GM18867 (cell line): ENCODE results near the gene TMEM170B.
"Not testable (repeated sequence)": the region's sequence is repeated elsewhere in the genome, so short reads cannot be mapped to it uniquely, and the experiment has no call there.

ENCODE experiments used
- ATAC-seq: cut with Tn5 transposase; IDR thresholded peaks from one replicate; pipeline ENCODE4 v1.9.1; 2021; ENCODE audit warnings: mild to moderate bottlenecking, moderate library complexity; ENCODE audit not compliant: unreplicated experiment

TMEM170B gene

DNA sequence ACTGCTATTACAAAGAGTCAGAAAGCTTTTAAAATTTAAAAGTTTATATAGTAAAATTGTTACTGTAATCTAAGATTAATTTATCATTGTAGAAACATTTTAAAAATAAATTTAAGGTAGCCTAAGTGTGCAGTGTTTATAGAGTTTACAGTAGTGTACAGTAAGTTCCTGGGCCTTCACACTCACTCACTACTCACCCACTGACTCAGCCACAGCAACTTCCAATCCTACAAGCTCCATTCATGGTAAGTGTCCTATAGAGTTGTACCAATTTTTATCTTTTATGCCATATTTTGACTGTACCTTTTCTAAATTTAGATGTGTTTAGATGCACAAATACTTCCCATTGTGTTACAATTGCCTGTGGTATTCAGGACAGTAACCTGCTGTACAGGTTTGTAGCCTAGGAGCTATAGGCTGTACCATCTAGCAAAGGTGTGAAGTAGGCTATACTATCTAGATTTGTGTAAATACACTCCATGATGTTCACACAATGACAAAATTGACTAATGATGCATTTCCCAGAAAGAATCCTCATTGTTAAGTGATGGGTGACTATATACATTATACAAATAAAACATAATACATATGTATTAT lies 10.2 kb upstream of the TMEM170B start:
- no peak for ATAC-seq

DNA sequence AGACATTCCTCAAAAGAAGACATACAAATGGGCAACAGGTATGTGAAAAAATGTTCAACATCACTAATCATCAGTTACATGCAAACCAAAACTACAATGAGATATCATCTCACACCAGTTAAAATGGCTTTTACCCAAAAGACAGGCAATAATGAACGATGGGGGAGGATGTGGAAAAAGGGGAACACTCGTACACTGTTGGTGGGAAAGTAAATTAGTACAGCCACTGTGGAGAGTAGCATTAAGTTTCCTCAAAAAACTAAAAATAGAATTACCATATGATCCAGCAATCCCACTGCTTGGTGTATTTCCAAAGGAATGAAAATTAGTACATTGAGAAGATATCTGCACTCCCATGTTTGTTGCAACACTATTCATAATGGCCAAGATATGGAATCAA lies 8.6 kb upstream of the TMEM170B start:
- ATAC-seq: no peak

DNA sequence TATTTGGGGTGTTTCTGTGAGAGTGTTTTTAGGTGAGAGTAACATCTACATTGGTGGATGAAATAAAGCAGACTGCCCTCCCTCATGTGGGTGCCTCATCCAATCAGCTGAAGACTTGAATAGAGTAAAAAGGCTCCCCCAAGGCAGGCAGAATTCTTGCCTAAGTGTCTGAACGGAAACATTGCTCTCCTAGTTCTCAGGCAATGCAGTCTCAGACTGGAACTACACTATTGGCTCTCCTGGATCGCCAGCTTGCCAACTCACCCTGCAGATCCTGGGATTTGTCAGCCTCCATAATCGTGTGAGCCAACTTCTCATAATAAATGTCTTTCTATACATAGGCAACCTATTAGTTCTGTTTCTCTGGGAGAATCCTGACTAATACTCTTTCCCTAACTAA lies 5.5 kb upstream of the TMEM170B start:
- no peak for ATAC-seq

DNA sequence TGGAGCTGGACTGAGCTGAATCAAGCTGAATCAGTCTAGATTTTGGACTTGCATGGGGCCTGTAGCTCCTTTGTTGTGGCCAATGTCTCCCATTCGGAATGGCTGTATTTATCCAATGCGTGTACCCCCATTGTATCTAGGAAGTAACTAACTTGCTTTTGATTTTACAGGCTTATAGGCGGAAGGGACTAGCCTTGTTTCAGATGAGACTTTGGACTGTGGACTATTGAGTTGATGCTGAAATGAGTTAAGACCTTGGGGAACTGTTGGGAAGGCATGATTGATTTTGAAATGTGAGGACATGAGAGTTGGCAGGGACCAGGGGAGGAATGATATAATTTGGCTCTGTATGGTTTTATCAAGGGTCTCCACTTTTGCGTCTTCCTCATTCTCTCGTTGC lies 3.0 kb upstream of the TMEM170B start:
- ATAC-seq: no peak

DNA sequence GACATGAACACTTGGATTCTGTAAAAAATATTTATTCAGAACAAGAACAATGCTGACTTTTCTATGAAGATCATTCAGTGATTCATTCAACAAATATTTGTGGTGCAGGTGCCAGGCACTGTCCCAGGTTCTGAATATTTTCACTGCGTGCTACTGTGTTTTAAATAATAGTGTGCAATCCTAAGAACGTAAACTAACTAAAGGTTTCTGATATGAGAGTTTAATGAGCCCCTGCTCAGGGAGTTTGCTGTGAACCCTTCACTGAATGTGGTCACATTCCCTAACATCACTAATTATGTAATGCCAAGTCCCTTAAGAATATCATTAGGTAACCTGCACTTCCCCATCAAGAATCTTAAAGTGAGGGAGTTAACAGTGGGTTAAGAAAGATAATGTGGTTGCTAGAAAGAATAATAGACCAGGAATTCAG lies 1.7 kb upstream of the TMEM170B start:
- no peak for ATAC-seq

DNA sequence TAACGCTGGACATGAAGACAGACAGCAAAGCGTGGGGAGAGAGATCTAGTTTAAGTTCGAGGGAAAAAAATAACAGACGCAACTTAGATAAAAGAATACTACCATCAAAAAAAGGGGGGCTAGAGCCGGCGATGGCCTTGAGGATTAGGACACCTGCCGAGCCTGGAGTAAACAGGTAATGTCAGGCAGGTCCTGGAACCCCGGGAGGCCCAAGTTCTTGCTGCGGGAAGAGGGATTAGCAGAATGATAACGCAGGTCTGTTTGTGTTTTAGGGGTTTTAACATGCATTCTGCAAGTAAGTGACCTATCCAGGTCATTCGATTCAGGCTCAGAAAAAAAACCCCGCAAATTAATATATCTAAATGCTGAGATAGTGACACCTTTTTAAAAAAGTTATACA lies 754 bp upstream of the TMEM170B start:
- no peak for ATAC-seq

DNA sequence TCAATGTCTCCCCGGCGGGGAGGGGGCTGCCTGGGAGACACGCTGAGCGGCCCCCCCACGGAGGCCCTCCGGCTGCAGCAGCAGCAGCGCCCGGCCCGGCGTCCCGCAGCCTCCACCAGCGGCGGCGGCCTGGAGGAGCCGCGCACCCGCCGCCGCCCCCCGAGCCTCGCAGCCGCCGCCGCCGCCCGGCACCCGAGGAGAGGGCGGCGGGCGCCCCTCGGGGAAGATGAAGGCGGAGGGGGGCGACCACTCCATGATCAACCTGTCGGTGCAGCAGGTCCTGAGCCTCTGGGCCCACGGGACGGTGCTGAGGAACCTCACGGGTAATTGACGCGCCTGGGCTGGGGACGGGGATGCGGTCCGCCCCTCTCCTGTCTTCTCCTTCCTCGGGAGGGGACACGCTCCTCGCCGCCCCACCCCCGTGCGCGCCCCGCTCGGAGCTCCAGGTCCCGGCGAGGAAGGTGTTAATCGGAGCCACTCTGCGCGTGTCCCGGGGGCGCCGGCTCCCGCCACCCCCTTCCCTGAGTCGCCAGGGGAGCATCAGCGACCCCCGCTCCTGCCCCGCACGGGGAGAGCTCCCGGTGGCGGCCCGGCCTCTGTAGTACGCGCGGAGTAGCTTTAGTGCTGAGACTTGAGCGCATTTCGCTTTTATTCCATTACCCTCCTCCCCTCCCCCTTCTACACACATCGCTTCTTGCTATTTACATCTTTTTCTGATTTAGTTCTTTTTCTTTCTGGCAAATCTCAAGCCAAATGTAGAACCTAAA lies 686 bp downstream of the TMEM170B start:
- peak; percentile 19 for ATAC-seq

DNA sequence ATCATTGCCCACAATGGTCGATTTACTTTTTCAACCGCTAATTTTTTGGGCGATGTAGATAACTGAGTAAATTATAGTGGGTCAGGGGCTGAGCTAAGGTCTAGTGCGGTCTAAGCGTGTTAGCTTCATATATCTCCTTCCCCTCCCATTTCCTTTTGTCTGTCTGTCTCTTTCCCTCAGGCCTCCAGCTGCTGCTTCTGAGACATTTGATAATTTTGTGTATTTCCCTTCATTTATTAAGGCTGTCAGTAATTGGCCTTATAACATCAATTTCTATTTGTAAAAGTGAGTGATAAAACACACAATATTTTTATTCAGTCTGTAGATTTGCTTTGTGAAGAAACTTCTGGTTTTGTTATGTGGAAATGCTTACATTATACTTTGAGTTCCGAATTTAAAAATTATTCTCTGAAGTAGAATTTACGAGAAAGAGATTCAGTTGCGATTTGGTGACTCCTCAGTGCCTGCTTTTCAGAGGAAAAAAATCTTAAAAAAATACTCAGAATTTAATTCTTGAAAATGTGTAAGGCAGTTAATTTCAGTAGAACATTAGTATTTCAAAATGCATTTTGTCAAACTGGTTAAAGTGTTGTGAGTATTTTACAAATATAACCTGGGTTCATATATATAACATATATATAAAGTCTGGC lies 1.4 kb downstream of the TMEM170B start:
- no peak for ATAC-seq

DNA sequence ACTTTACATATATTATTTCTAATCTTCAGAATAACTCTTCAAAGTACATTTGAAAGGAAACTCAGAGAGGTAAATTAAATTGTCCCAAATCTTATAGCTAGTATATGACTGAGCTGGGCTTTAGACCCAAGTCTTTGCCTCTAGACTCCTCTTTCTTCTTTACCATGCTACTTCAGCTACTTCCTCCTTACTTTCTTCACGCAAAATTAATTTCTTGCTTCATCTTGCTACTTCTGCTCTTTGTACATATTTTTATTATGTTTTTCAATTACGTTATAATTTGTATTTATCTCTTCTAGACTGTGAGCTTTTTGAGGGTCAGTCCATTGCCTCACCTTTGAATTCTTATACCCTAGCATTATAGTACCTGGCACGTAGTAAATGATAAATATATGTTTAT lies 5.3 kb downstream of the TMEM170B start:
- no peak for ATAC-seq

DNA sequence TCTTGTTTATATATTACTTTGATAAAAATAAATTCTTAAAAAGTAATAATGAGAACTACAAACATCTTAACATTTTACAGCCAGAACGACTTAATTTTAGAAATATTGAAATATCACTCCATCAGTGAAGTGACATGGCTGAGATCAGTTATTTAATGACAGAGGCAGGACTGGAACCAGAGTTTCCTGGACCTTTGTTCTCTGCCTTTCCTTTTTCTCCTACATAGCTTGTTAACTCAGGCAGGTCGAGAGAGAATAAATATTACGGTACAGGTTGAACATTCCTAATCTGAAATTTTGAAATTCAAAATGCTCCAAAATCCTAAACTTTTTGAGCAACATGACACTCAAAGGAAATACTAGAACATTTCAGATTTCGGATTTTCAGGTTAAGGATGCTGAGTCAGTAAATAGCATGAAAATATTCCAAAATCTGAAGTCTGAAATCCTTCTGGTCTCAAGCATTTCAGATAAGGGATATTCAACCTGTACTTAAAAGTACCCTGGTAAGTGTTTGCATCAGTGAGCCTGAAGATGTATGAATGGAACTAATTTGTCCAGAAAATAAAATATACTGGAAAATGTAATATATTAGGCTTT lies 6.5 kb downstream of the TMEM170B start:
- no peak for ATAC-seq

DNA sequence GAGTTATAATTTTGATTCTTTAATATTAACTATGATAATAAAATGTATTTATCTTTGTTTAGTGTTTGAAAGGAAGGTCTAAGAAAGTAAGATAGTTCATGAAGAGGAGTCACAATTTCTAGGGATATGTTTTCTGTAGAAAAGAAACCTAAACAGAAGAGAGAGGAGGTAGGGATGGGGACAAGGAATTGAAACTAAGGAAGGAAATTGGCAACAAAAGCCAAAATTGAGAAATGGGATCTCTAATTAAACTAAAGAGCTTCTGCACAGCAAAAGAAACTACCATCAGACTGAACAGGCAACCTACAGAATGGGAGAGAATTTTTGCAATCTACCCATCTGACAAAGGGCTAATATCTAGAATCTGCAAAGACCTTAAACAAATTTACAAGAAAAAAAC lies 10.3 kb downstream of the TMEM170B start:
- not testable (repeated sequence) for ATAC-seq

DNA sequence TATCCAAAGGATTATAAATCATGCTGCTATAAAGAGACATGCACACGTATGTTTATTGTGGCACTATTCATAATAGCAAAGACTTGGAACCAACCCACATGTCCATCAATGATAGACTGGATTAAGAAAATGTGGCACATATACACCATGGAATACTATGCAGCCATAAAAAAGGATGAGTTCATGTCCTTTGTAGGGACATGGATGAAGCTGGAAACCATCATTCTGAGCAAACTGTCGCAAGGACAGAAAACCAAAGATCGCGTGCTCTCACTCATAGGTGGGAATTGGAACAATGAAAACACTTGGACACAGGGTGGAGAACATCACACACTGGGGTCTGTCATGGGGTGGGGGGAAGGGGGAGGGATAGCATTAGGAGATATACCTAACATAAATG lies 11.0 kb downstream of the TMEM170B start:
- not testable (repeated sequence) for ATAC-seq

DNA sequence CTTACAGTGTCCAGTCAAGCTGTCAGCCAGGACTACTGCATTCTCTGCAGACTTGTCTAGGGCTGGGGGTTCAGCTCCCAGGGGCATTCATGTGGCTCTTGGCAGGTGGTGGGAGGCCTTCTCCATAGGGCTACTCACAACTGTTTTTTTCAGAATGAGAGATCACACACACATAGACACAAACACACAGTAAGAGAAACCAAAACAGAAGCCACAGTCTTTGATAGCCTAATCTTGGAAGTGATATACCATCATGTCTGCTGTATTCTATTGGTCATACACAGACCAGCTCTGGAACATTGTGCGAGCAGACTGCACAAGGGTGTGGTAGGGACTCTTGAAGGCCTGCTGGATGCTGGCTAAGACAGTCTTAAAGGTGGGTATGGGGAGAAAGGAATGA lies 13.5 kb downstream of the TMEM170B start:
- no peak for ATAC-seq

DNA sequence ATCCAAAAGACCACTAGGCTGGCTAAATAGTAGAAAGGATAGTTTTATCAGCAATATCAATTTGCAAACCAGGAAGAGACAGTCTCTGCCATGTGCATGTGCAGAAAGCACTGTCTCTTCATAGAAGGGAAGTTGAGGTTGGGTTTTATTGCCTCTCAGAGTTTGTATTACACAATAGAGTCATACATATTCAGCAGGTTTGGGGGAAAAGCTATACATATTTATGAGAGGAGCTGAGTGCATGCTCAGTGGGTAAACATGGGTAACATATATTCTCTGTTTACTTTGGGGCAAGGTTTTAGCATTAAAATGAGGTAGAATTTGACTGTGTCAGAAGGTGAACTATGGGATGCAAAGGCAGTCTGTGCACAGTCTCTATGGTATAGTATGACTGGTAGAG lies 14.9 kb downstream of the TMEM170B start:
- no peak for ATAC-seq

DNA sequence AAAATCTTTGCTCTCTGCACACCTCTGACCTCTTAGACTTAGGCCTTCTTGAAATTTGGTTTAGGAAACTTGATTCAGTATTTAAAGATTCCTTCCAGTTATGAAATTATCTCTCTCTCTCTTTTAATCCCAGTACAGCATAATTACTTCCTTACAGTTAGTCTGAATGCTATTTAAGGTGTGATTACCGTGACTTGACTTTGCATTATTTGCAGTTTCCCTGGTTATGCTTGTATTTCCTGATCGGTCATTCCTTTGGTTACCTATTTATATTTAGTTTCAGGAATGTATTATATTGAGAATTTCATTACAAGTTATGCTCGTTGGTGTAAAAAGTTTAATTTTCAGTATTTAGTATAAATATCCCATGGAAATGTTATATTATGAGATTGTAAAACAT lies 16.3 kb downstream of the TMEM170B start:
- no peak for ATAC-seq

DNA sequence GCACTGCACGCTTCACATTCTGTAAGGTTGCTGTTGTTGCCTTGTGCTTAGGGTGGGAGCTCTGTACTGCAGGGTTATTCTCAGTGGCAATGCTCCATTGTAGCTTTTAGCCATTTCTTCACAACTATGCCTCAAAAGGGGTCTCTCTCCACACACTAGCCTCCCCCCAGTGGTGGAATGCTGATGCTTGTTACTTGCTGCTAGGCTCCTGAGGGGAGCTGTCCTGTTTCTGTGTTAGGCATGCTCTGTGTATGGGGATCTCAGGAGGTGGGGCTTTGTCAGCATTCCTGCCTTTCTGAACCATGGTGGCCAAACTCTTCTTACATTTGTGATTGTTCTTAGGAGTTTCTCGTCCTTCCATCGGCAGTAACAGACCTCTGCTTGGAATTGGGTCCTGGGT lies 18.8 kb downstream of the TMEM170B start:
- no peak for ATAC-seq

DNA sequence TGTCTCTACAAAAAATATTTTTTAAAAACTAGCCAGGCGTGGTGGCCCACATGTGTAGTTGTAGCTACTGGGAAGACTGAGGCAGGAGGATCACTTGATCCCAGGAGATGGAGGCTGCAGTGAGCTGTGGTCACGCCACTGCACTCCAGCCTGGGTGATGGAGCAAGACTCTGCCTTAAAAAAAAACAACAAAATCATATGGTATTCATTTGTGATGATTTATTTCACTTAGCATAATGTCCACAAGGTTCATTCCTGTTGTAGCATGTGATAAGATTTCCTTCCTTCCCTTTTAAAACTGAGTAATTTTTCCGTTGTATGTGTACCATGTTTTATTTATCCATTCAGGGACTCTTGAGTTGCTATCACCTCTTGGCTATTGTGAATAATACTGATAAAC lies 26.2 kb downstream of the TMEM170B start:
- ATAC-seq: no peak

DNA sequence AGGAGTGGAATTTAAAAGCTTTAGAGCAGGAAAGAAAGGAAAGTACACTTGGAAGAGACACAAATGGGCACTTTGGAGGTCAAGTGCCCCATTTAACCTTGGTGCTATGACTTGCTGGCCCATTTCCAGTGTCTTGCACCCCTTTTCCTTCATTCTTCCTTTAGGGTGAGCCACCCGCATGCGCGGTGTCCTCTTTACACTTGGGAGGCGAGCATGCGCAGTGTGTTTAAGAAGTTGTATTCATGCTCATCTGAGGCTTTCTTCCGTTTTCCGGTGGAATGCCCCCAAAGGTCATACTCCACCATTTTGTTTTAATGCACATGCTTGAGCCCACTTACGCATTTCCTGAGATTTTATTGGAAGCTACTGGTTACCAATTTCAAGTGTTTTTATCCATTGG lies 29.1 kb downstream of the TMEM170B start:
- no peak for ATAC-seq

DNA sequence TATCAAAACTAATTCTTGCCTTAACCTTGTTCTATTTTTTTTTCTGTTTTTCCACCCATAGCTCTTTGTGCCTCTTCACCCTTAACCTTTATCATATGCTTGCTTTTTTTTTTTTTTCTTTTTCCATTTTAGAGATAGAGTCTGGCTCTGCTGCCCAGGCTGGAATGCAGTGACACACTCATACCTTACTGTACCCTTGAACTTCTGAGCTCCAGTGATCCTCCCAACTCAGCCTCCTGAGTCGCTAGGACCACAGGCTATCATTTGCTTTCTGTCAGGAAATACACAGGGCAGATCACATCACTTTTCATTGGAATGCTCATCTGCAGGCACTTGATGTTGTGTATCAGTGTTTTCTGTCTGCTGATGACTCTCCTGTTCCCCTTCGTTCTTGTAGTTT lies 33.5 kb downstream of the TMEM170B start:
- ATAC-seq: no peak

DNA sequence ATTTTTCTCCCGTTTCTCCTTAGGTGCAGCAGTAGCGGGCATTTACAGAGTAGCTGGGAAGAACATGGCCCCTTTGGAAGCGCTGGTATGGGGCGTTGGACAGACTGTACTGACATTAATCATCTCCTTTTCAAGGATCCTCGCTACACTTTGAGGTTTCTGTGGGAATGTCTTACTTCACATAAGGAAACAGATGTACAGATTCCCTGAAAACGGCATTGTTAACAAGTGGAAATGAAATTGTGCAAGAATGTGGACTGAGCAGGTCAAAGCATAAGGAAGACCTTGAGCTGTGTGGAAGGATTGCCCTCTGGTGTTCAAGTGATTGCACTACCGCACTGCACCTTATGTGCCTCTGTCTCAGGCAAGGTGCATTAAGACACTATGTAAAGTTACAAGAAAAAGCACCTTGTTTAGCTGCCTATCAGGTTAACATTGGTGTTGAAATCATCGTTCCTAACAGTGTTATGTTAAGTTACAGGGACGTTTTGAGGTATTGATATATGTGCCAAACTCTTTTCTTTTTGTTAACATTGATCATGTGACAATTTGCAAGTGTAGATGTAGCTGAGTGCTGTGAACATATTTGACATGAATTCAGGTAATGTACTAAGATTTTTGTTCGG lies 38.0 kb downstream of the TMEM170B start:
- peak; percentile 95 for ATAC-seq

DNA sequence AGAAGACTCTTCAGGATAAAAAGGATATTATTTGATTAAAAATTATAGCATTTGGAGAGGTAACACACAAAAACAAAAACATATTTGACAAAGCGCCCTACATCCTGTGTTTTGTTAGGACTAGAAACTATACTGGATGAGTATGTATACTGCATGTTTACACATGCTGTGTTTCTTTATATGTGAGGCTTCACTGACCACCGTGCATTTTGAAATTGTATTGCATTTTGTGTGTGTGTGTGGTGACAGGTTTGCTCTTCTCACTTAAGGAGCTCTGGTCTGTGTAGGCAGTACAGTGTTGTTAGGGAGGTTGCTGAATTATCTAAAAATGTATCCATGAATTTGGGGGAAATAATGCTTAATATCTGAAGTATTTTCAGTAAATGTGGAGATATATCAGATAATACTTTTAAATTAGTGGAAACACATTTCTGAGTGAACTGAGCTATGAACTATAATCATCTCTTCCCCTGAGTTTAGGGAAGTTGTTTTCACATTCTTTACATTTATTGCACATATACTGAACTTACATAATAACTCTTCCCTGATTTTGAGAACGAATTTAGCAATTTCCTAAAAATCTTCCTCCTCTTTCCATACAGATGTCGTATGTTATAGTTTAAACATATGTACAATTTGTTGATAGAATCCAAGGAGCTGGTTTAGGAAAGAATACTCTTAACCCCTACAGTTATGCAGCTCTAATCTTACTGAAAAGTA lies 43.3 kb downstream of the TMEM170B start:
- ATAC-seq: no peak
